ENCODE data around the gene ABCA10. TPM values are rescaled to one million over a fixed set of nuclear protein-coding genes. Genes with fewer than 3 reads are reported as not detected.

Gene ABCA10
- total RNA-seq, 4 donors from 2014 or later: 0.23 to 7.8 (median 1.9) TPM

DNA sequence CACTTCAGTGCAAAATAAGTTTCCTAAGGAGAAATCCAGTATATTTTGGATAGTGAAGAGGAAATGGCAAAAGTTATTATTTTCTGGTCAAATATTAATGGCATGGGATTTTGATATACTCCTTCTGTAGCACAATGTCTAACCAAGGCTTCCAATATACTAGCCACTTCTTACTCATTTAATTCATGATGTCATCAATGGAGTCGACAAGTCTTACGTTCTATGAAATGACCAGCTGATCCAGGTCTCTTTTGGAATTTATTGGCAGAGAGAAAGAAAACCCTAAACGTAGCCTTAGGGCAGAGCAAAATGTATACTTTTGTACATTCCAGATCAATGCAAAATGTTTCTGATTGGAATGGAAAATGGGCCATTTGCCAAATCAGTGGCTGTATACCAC lies 8.3 kb upstream of the ABCA10 start:
- Histone ChIP-seq H3K27me3 (no peaks in the 10 kb centered on the region), H3K36me3 (peaks cover 0 to 21% (median 0%) of the 10 kb centered on the region in 3 donors), H3K9me3 (peaks cover 0 to 13% (median 8%) of the 10 kb centered on the region in 3 donors), H3K4me3 (no peak overlapping the region), H3K4me1 (peaks cover 0 to 10% (median 0%) of the 10 kb centered on the region in 3 donors), H3K27ac (no peak overlapping the region)
- 80 to 89% methylated on average over 3 of the region's 3 CpGs for WGBS, 2 donors
- intact Hi-C loops (cut with DNase I): no loop called here
- TF ChIP-seq POLR2A (IDR thresholded peaks at IDR 0.05): no peak
- TF ChIP-seq, protein P1, sequence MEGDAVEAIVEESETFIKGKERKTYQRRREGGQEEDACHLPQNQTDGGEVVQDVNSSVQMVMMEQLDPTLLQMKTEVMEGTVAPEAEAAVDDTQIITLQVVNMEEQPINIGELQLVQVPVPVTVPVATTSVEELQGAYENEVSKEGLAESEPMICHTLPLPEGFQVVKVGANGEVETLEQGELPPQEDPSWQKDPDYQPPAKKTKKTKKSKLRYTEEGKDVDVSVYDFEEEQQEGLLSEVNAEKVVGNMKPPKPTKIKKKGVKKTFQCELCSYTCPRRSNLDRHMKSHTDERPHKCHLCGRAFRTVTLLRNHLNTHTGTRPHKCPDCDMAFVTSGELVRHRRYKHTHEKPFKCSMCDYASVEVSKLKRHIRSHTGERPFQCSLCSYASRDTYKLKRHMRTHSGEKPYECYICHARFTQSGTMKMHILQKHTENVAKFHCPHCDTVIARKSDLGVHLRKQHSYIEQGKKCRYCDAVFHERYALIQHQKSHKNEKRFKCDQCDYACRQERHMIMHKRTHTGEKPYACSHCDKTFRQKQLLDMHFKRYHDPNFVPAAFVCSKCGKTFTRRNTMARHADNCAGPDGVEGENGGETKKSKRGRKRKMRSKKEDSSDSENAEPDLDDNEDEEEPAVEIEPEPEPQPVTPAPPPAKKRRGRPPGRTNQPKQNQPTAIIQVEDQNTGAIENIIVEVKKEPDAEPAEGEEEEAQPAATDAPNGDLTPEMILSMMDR (IDR thresholded peaks at IDR 0.05): no peak
- DNase-seq: no peak

DNA sequence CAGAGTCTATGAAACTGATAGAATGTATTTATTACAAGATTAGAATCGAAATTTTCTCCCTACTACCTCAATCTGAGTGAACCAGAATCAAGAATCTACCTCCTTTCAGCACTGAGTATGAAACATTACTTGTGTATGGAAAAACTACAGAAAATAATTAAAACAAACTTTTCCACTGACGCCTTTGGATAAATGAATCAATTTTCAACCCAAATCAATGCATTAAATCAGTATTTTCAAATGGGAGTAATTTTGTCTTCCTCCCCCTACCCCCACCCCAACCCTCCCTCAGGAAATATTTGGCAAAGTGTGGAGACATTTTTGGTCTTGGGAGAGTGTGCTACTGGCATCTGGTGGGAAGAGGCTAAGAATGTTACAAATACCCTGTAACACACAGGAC lies 7.8 kb upstream of the ABCA10 start:
- no peak for TF ChIP-seq POLR2A (IDR thresholded peaks at IDR 0.05)
- TF ChIP-seq, protein P1 (IDR thresholded peaks at IDR 0.05): no peak
- Histone ChIP-seq H3K4me3 (no peak overlapping the region), H3K27ac (no peak overlapping the region), H3K27me3 (no peaks in the 10 kb centered on the region), H3K36me3 (peaks cover 0 to 18% (median 0%) of the 10 kb centered on the region in 3 donors), H3K4me1 (peaks cover 0 to 10% (median 0%) of the 10 kb centered on the region in 3 donors), H3K9me3 (peaks cover 0 to 13% (median 8%) of the 10 kb centered on the region in 3 donors)
- 44 to 63% methylated on average over 2 of the region's 2 CpGs for WGBS, 2 donors
- DNase-seq: no peak
- intact Hi-C loops (cut with DNase I): no loop called here

DNA sequence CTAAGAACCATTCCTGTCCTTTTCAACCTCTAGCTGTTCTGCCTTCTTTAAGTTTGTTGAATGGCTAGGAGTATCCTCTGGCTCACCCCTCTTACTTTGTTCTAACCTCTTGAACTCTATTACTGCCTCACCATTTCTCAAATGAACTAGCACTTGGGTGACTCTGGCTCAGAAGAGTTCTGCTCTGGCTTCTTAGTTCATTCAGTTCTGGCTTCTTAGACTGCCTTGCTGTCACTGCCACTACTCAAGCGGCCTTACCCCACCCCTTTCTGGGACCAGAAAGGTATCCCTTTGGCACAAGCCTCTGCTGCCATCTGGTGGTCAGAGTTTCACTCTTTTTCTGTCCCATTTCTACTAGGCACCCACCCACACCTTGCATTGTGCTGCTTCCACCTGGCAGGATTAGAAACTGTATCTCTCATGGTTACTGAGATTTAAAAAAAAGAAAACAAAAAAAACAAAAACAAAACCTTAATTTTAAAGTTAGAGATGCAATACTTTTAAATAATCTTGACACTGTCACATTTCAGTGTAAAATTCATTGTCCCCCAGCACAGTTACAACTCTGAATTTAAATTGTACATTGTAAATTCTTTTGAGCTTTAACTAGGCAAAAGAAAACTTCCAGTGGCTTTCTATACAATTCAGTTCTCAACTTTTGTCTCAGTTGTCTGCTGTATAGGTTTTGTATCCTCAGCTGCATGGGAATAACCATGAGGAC lies 6.9 kb upstream of the ABCA10 start:
- peaks cover 0 to 10% (median 0%) of the 10 kb centered on the region in 3 donors for H3K4me1 ChIP-seq
- no peak overlapping the region for H3K27ac ChIP-seq
- peak; percentile 4 for DNase-seq
- H3K4me3 ChIP-seq: no peak overlapping the region
- 0 to 13% methylated on average over 1 of the region's 1 CpG for WGBS, 2 donors
- H3K36me3 ChIP-seq: peaks cover 0 to 11% (median 0%) of the 10 kb centered on the region in 3 donors
- no peak for TF ChIP-seq POLR2A (IDR thresholded peaks at IDR 0.05)
- TF ChIP-seq, protein P1 (IDR thresholded peaks at IDR 0.05): peak; percentile 41 to 79 (median 70)
- peaks cover 0 to 13% (median 8%) of the 10 kb centered on the region in 3 donors for H3K9me3 ChIP-seq
- intact Hi-C loops (cut with DNase I): no loop called here
- no peaks in the 10 kb centered on the region for H3K27me3 ChIP-seq

DNA sequence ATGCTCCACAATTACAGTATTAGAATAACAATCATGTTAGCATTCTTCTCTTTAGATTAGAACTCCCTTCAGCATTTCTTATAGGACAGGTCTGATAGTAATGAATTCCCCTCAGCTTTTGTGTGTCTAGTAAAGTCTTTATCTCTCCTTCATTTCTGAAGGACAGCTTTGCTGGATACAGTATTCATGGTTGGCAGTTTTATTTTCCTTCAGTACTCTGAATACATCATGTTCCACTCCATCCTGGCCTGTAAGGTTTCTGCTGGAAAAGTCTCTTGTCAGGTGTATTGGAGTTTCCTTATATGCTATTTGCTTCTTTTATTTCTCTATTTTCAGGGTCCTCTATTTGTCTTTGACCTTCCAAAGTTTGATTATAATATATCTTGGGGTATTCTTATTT lies 4.0 kb upstream of the ABCA10 start:
- Histone ChIP-seq H3K36me3 (no peaks in the 10 kb centered on the region), H3K9me3 (peaks cover 0 to 13% (median 8%) of the 10 kb centered on the region in 3 donors), H3K27me3 (no peaks in the 10 kb centered on the region), H3K4me1 (peaks cover 0 to 10% (median 0%) of the 10 kb centered on the region in 3 donors), H3K4me3 (no peak overlapping the region), H3K27ac (no peak overlapping the region)
- no peak for DNase-seq
- intact Hi-C loops (cut with DNase I): loop anchor here (5.0 kb wide), 1 partner anchor 455 kb away; no protein-coding TSS in a partner anchor
- TF ChIP-seq POLR2A (IDR thresholded peaks at IDR 0.05): no peak

DNA sequence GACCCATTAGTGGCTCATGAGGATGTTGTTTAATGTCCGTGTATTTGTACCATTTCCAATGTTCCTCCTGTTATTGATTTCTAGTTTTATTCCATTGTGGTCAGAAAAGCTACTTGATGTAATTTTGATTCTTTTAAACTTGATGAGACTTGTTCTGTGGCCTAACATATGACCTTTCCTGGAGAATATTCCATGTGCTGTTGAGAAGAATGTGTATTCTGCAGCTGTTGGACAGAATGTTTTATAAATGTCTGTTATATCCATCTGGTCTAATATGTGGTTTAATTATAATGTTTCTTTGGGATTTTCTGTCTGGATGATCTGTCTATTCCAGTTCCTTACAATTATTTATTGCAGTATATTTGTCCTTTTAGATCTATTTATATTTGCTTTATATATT lies 2.9 kb upstream of the ABCA10 start:
- peaks cover 0 to 13% (median 8%) of the 10 kb centered on the region in 3 donors for H3K9me3 ChIP-seq
- TF ChIP-seq, protein P1 (IDR thresholded peaks at IDR 0.05): no peak
- DNase-seq: no peak
- 75 to 95% methylated on average over 1 of the region's 1 CpG for WGBS, 2 donors
- no peaks in the 10 kb centered on the region for H3K36me3 ChIP-seq
- no peaks in the 10 kb centered on the region for H3K27me3 ChIP-seq
- no peak overlapping the region for H3K4me3 ChIP-seq
- no peak overlapping the region for H3K27ac ChIP-seq
- H3K4me1 ChIP-seq: peaks cover 0 to 10% (median 0%) of the 10 kb centered on the region in 3 donors
- intact Hi-C loops (cut with DNase I): loop anchor here (5.0 kb wide), 1 partner anchor 454 kb away; no protein-coding TSS in a partner anchor

Measured in esophagus squamous epithelium (tissue), 5 donors.